Kidney epithelial cell (primary cell): ENCODE results near the gene MACROD2. TPM values are rescaled to one million over a fixed set of nuclear protein-coding genes. Genes with fewer than 3 reads are reported as not detected.

ENCODE experiments used
- DNase-seq: peaks from one replicate; pipeline ENCODE4 v3.0.0-alpha.2; 2010; ENCODE audit warnings: low read depth
- H3K27me3 ChIP-seq: 2 replicates; pipeline ENCODE4 v1.6.0; 2011; ENCODE audit warnings: low read length; ENCODE audit not compliant: control insufficient read depth, insufficient read depth
- H3K36me3 ChIP-seq: 2 replicates; pipeline ENCODE4 v1.5.1; 2011; ENCODE audit warnings: low read length; ENCODE audit not compliant: control insufficient read depth, insufficient read depth
- H3K4me3 ChIP-seq: 2 replicates; pipeline ENCODE4 v1.5.1; 2011; ENCODE audit warnings: low read depth, mild to moderate bottlenecking, control low read depth, low read length
- CTCF ChIP-seq: IDR thresholded peaks from 2 replicates; pipeline ENCODE4 v1.5.1; 2011; ENCODE audit warnings: mild to moderate bottlenecking, moderate library complexity, low read length, control low read depth, inconsistent platforms; ENCODE audit not compliant: insufficient read depth, poor library complexity, severe bottlenecking
- total RNA-seq: library from RNA; depleted of rRNA; stranded (reverse); fragments of >200 nt; gene quantifications from 2 replicates; pipeline ENCODE4 v1.2.3, GENCODE V29; 2015

Gene MACROD2
- total RNA-seq, 1 donor from 2014 or later: 0.79 TPM

GRCh38 chr20:14643556-14643955 lies 648.2 kb downstream of the MACROD2 start:
- DNase-seq: no peak
- no peak for TF ChIP-seq CTCF
- Histone ChIP-seq H3K36me3 (no peaks in the 10 kb centered on the region), H3K27me3 (no peaks in the 10 kb centered on the region), H3K4me3 (no peak overlapping the region)

- no peaks in the 10 kb centered on the region for H3K36me3 ChIP-seq
- no peak overlapping the region for H3K4me3 ChIP-seq
- no peak for TF ChIP-seq CTCF
- no peak for DNase-seq
- no peaks in the 10 kb centered on the region for H3K27me3 ChIP-seq
Measured at GRCh38 chr20:14644306-14645097, 649.2 kb downstream of the MACROD2 start.

GRCh38 chr20:14647016-14647415 lies 651.7 kb downstream of the MACROD2 start:
- TF ChIP-seq CTCF: no peak
- no peak overlapping the region for H3K4me3 ChIP-seq
- no peaks in the 10 kb centered on the region for H3K36me3 ChIP-seq
- DNase-seq: no peak
- no peaks in the 10 kb centered on the region for H3K27me3 ChIP-seq

GRCh38 chr20:14649662-14650061 lies 654.3 kb downstream of the MACROD2 start:
- TF ChIP-seq CTCF: no peak
- no peak for DNase-seq
- Histone ChIP-seq H3K36me3 (no peaks in the 10 kb centered on the region), H3K27me3 (no peaks in the 10 kb centered on the region), H3K4me3 (no peak overlapping the region)

- H3K36me3 ChIP-seq: no peaks in the 10 kb centered on the region
- no peaks in the 10 kb centered on the region for H3K27me3 ChIP-seq
- no peak for DNase-seq
- TF ChIP-seq CTCF: no peak
- H3K4me3 ChIP-seq: no peak overlapping the region
Measured at GRCh38 chr20:14657266-14658005, 662.1 kb downstream of the MACROD2 start.
